ENCODE measurements around the gene TBC1D5. TPM values are rescaled to one million over a fixed set of nuclear protein-coding genes. Genes with fewer than 3 reads are reported as not detected.
A peak's percentile ranks its signal among the peaks of the same experiment; 100 is the strongest.

TBC1D5 gene
- total RNA-seq, 3 donors from 2014 or later (not counting 1 experiment from before 2014, with no cell fraction given) = 63.8 to 81.9 (median 74.9) TPM

- intact Hi-C loops (cut with micrococcal nuclease) = no loop called here
- no peaks in the 10 kb centered on the region for H3K27me3 Mint-ChIP-seq (ENCODE audit: low read depth in 2 of 2)
- no peaks in the 10 kb centered on the region for H3K9me3 Mint-ChIP-seq
- Histone ChIP-seq H3K27me3 (ENCODE audit: control insufficient read depth, insufficient read depth, low read length) (no peaks in the 10 kb centered on the region), H3K27ac (ENCODE audit: low read length) (no peak overlapping the region), H3K4me3 (ENCODE audit: low read length) (no peak overlapping the region), H3K4me1 (ENCODE audit: control insufficient read depth, insufficient read depth, low read length) (no peaks in the 10 kb centered on the region), H3K36me3 (ENCODE audit: control insufficient read depth, insufficient read depth, low read length) (peaks cover 2% of the 10 kb centered on the region), H3K9me3 (ENCODE audit: control insufficient read depth, insufficient read depth, low read length) (no peaks in the 10 kb centered on the region)
- no peak for ATAC-seq
- peaks cover 7% of the 10 kb centered on the region for H3K36me3 Mint-ChIP-seq
- no peak overlapping the region for H3K27ac Mint-ChIP-seq
- H3K4me1 Mint-ChIP-seq = peaks cover 0 to 5% of the 10 kb centered on the region in 2 donors
- H3K4me3 Mint-ChIP-seq = no peak overlapping the region
- WGBS (ENCODE audit: insufficient coverage) = 98% methylated on average over 3 of the region's 3 CpGs
- no peak for DNase-seq
- TF ChIP-seq CTCF (IDR thresholded peaks at IDR 0.05) = no peak
Observed at GRCh38 chr3:17390785-17391184, 351.6 kb downstream of the TBC1D5 start.

GRCh38 chr3:17387108-17387507 is 355.3 kb downstream of the TBC1D5 start:
- no peaks in the 10 kb centered on the region for H3K36me3 Mint-ChIP-seq
- no peak overlapping the region for H3K4me3 ChIP-seq (ENCODE audit: low read length)
- H3K9me3 ChIP-seq (ENCODE audit: control insufficient read depth, insufficient read depth, low read length) = no peaks in the 10 kb centered on the region
- TF ChIP-seq CTCF (IDR thresholded peaks at IDR 0.05) = no peak
- H3K9me3 Mint-ChIP-seq = no peaks in the 10 kb centered on the region
- DNase-seq (no peak), ATAC-seq (no peak)
- H3K27ac Mint-ChIP-seq = no peak overlapping the region
- peaks cover 0 to 5% of the 10 kb centered on the region in 2 donors for H3K4me1 Mint-ChIP-seq
- no peak overlapping the region for H3K4me3 Mint-ChIP-seq
- H3K27me3 Mint-ChIP-seq (ENCODE audit: low read depth in 2 of 2) = no peaks in the 10 kb centered on the region
- H3K27me3 ChIP-seq (ENCODE audit: control insufficient read depth, insufficient read depth, low read length) = no peaks in the 10 kb centered on the region
- peaks cover 5% of the 10 kb centered on the region for H3K36me3 ChIP-seq (ENCODE audit: control insufficient read depth, insufficient read depth, low read length)
- intact Hi-C loops (cut with micrococcal nuclease) = no loop called here
- no peaks in the 10 kb centered on the region for H3K4me1 ChIP-seq (ENCODE audit: control insufficient read depth, insufficient read depth, low read length)
- no peak overlapping the region for H3K27ac ChIP-seq (ENCODE audit: low read length)
- 100% methylated on average over 1 of the region's 1 CpG for WGBS (ENCODE audit: insufficient coverage)

GRCh38 chr3:17386432-17386831 is 356.0 kb downstream of the TBC1D5 start:
- peaks cover 5% of the 10 kb centered on the region for H3K36me3 ChIP-seq (ENCODE audit: control insufficient read depth, insufficient read depth, low read length)
- H3K9me3 ChIP-seq (ENCODE audit: control insufficient read depth, insufficient read depth, low read length) = no peaks in the 10 kb centered on the region
- ATAC-seq (no peak), DNase-seq (no peak)
- peaks cover 0 to 5% of the 10 kb centered on the region in 2 donors for H3K4me1 Mint-ChIP-seq
- no peak overlapping the region for H3K27ac Mint-ChIP-seq
- H3K36me3 Mint-ChIP-seq = no peaks in the 10 kb centered on the region
- no peak overlapping the region for H3K4me3 Mint-ChIP-seq
- no peaks in the 10 kb centered on the region for H3K9me3 Mint-ChIP-seq
- TF ChIP-seq CTCF (IDR thresholded peaks at IDR 0.05) = no peak
- no peaks in the 10 kb centered on the region for H3K27me3 Mint-ChIP-seq (ENCODE audit: low read depth in 2 of 2)
- no peaks in the 10 kb centered on the region for H3K27me3 ChIP-seq (ENCODE audit: control insufficient read depth, insufficient read depth, low read length)
- no peaks in the 10 kb centered on the region for H3K4me1 ChIP-seq (ENCODE audit: control insufficient read depth, insufficient read depth, low read length)
- intact Hi-C loops (cut with micrococcal nuclease) = no loop called here
- WGBS (ENCODE audit: insufficient coverage) = 97% methylated on average over 8 of the region's 8 CpGs
- no peak overlapping the region for H3K4me3 ChIP-seq (ENCODE audit: low read length)
- no peak overlapping the region for H3K27ac ChIP-seq (ENCODE audit: low read length)

GRCh38 chr3:17384567-17385296 is 357.7 kb downstream of the TBC1D5 start:
- WGBS (ENCODE audit: insufficient coverage) = 74% methylated on average over 1 of the region's 3 CpGs
- no peak overlapping the region for H3K27ac Mint-ChIP-seq
- H3K4me1 Mint-ChIP-seq = peaks cover 0 to 5% of the 10 kb centered on the region in 2 donors
- H3K36me3 ChIP-seq (ENCODE audit: control insufficient read depth, insufficient read depth, low read length) = peaks cover 5% of the 10 kb centered on the region
- H3K27me3 ChIP-seq (ENCODE audit: control insufficient read depth, insufficient read depth, low read length) = no peaks in the 10 kb centered on the region
- no peaks in the 10 kb centered on the region for H3K27me3 Mint-ChIP-seq (ENCODE audit: low read depth in 2 of 2)
- DNase-seq (no peak), ATAC-seq (peak in 1 of 3 donors; percentile 39)
- H3K27ac ChIP-seq (ENCODE audit: low read length) = no peak overlapping the region
- no peaks in the 10 kb centered on the region for H3K9me3 Mint-ChIP-seq
- intact Hi-C loops (cut with micrococcal nuclease) = no loop called here
- no peak for TF ChIP-seq CTCF (IDR thresholded peaks at IDR 0.05)
- H3K4me3 Mint-ChIP-seq = no peak overlapping the region
- no peaks in the 10 kb centered on the region for H3K36me3 Mint-ChIP-seq
- no peaks in the 10 kb centered on the region for H3K4me1 ChIP-seq (ENCODE audit: control insufficient read depth, insufficient read depth, low read length)
- no peak overlapping the region for H3K4me3 ChIP-seq (ENCODE audit: low read length)
- no peaks in the 10 kb centered on the region for H3K9me3 ChIP-seq (ENCODE audit: control insufficient read depth, insufficient read depth, low read length)

Measured in natural killer cell (primary cell).